Psoas muscle (tissue), 8 donors: ENCODE results near the gene SPRED1. TPM values are rescaled to one million over a fixed set of nuclear protein-coding genes. Genes with fewer than 3 reads are reported as not detected.

Source experiments
- ATAC-seq, 4 donors: fragments of 200-7000 bp; cut with Tn5 transposase; one replicate each; pipeline ENCODE4 v1.9.1; 2020; ENCODE audit warnings: moderate library complexity in 3 of 4, mild to moderate bottlenecking in 2 of 4
- DNase-seq, 2 donors: peaks; one replicate each; pipeline ENCODE4 v3.0.0-alpha.2; 2020
- H3K27ac ChIP-seq: fragments of 200-600 bp; one replicate; pipeline ENCODE4 v1.8.0; 2022
- H3K27me3 ChIP-seq, 3 donors: fragments of 200-600 bp in 1 of 3; one replicate each; pipeline versions ENCODE4 v1.6.1 to v1.8.0; 2013 to 2022; ENCODE audit warnings: low read length in 2 of 3, mild to moderate bottlenecking in 2 of 3, moderate library complexity in 1 of 3; ENCODE audit not compliant: insufficient read depth in 3 of 3
- H3K36me3 ChIP-seq, 2 donors: fragments of 200-600 bp in 1 of 2; one replicate each; pipeline versions ENCODE4 v1.6.1 to v1.8.0; 2013 to 2022; ENCODE audit warnings: low read depth in 1 of 2, mild to moderate bottlenecking in 1 of 2, moderate library complexity in 1 of 2; ENCODE audit not compliant: insufficient read depth in 1 of 2
- H3K4me1 ChIP-seq: fragments of 200-600 bp; one replicate; pipeline ENCODE4 v1.8.0; 2022
- H3K4me3 ChIP-seq: fragments of 200-600 bp; one replicate; pipeline ENCODE4 v1.8.0; 2022; ENCODE audit warnings: mild to moderate bottlenecking
- H3K9me3 ChIP-seq: fragments of 200-600 bp; one replicate; pipeline ENCODE4 v1.8.0; 2022
- CTCF ChIP-seq: fragments of 200-600 bp; IDR thresholded peaks from one replicate; pipeline ENCODE4 v1.8.0; 2022; ENCODE audit warnings: antibody characterized with exemption
- WGBS, 3 donors: extraction: QIAGEN DNeasy Blood & Tissue Kit; methylation state at CpG; one replicate each; pipeline versions ENCODE4 v1.1.6 to v1.1.7; 2013; 5-methylcytosine and 5-hydroxymethylcytosine counted together
- intact Hi-C, 2 donors: fragments of 100-400 bp; cut with DNase I; formaldehyde crosslinking; loops; one replicate each; pipeline versions ENCODE4 v1.11.0 to v1.14.2; 2022
- polyA plus RNA-seq, 3 donors: library from polyadenylated mRNA; stranded (reverse); fragments of 200-250 nt; gene quantifications; one replicate each; pipeline ENCODE4 v1.2.3, GENCODE V29; 2013
- total RNA-seq, 4 donors: library from RNA; stranded (reverse); fragmentation: NEBNext Ultra II Directional in 2 of 4; extraction: Animal tissue kit (Norgen Biotek cat#: 25700) in 2 of 4; gene quantifications; one replicate each; pipeline versions ENCODE4 v1.2.1 to v1.2.4, GENCODE V29; 2021 to 2023
- donor health status: healthy with polysubstance abuse.
- donor health status: DM: no; HTN: no; CAD: no; lungs with moderate emphysema.
- donor health status: Bipolar disorder and iron deficiency.
- donor health status: healthy.
- donor health status: DM: yes; HTN: yes; CAD: no.
- donor health status: DM: no; HTN: no; CAD: no.
- donor health status: DM: no; HTN: no; CAD: no.
- donor health status: DM: yes; HTN: yes; CAD: no.

The SPRED1 gene
- total and polyA plus RNA-seq, 7 donors = 0.98 to 7.1 (median 4.2) TPM

GRCh38 chr15:38391191-38391590 lies 138.6 kb downstream of the SPRED1 start:
- DNase-seq = no peak
- Histone ChIP-seq H3K4me1 (no peaks in the 10 kb centered on the region), H3K36me3 (no peaks in the 10 kb centered on the region), H3K9me3 (no peaks in the 10 kb centered on the region), H3K27me3 (no peaks in the 10 kb centered on the region), H3K27ac (no peak overlapping the region), H3K4me3 (no peak overlapping the region)
- intact Hi-C loops = no loop called here
- WGBS, 3 donors = 59 to 63% (median 62%) methylated on average over 2 of the region's 2 CpGs
- no peak for ATAC-seq
- no peak for TF ChIP-seq CTCF

GRCh38 chr15:38398134-38398533 lies 145.5 kb downstream of the SPRED1 start:
- intact Hi-C loops = no loop called here
- Histone ChIP-seq H3K27me3 (no peaks in the 10 kb centered on the region), H3K4me3 (no peak overlapping the region), H3K4me1 (no peaks in the 10 kb centered on the region), H3K36me3 (no peaks in the 10 kb centered on the region), H3K9me3 (no peaks in the 10 kb centered on the region), H3K27ac (no peak overlapping the region)
- WGBS, 3 donors = 73 to 78% (median 74%) methylated on average over 2 of the region's 2 CpGs
- TF ChIP-seq CTCF = no peak
- DNase-seq = peak; percentile 50 to 67
- peak in 3 of 4 donors; percentile 59 to 80 (median 72) for ATAC-seq

GRCh38 chr15:38401106-38401505 lies 148.5 kb downstream of the SPRED1 start:
- TF ChIP-seq CTCF = no peak
- Histone ChIP-seq H3K4me1 (no peaks in the 10 kb centered on the region), H3K36me3 (no peaks in the 10 kb centered on the region), H3K27ac (no peak overlapping the region), H3K27me3 (peaks cover 0 to under 1% (median 0%) of the 10 kb centered on the region in 3 donors), H3K4me3 (no peak overlapping the region), H3K9me3 (no peaks in the 10 kb centered on the region)
- WGBS, 3 donors = 71 to 84% (median 81%) methylated on average over 6 of the region's 6 CpGs
- DNase-seq = no peak
- ATAC-seq = no peak
- intact Hi-C loops = no loop called here

- DNase-seq (no peak), ATAC-seq (no peak)
- Histone ChIP-seq H3K4me1 (no peaks in the 10 kb centered on the region), H3K27me3 (peaks cover 0 to 1% (median 0%) of the 10 kb centered on the region in 3 donors), H3K36me3 (no peaks in the 10 kb centered on the region), H3K4me3 (no peak overlapping the region), H3K9me3 (no peaks in the 10 kb centered on the region), H3K27ac (no peak overlapping the region)
- no peak for TF ChIP-seq CTCF
- intact Hi-C loops = no loop called here
- 68% methylated on average over 5 of the region's 5 CpGs for WGBS, 3 donors
These were observed 149.1 kb downstream of the SPRED1 start for GRCh38 chr15:38401701-38402100.

- DNase-seq (no peak), ATAC-seq (no peak)
- H3K36me3 ChIP-seq = no peaks in the 10 kb centered on the region
- no peaks in the 10 kb centered on the region for H3K4me1 ChIP-seq
- H3K27ac ChIP-seq = no peak overlapping the region
- no peak overlapping the region for H3K4me3 ChIP-seq
- intact Hi-C loops = no loop called here
- no peaks in the 10 kb centered on the region for H3K9me3 ChIP-seq
- WGBS, 3 donors = 34 to 42% (median 39%) methylated on average over 7 of the region's 7 CpGs
- TF ChIP-seq CTCF = no peak
- H3K27me3 ChIP-seq = peaks cover 0 to 1% (median 0%) of the 10 kb centered on the region in 3 donors
These were observed 153.8 kb downstream of the SPRED1 start for GRCh38 chr15:38406436-38406835.
